ENCODE results near the gene SVEP1. TPM values are rescaled to one million over a fixed set of nuclear protein-coding genes. Genes with fewer than 3 reads are reported as not detected.
"Not testable (repeated sequence)": the region's sequence is repeated elsewhere in the genome, so short reads cannot be mapped to it uniquely, and the experiment has no call there.

Gene SVEP1
- total RNA-seq (2014; rRNA removed), result 1.0 and 1.3 TPM in 2 replicates
- 0.30 TPM for polyA plus RNA-seq (2012)

GRCh38 chr9:110579034-110579861 is at the start of gene SVEP1:
TSS of gene SVEP1 (minus strand) at chr9:110579741. CDS start at chr9:110579543, 198 bp downstream.
- DNase-seq (ENCODE audit: low read depth), result peak; percentile 42

DNA sequence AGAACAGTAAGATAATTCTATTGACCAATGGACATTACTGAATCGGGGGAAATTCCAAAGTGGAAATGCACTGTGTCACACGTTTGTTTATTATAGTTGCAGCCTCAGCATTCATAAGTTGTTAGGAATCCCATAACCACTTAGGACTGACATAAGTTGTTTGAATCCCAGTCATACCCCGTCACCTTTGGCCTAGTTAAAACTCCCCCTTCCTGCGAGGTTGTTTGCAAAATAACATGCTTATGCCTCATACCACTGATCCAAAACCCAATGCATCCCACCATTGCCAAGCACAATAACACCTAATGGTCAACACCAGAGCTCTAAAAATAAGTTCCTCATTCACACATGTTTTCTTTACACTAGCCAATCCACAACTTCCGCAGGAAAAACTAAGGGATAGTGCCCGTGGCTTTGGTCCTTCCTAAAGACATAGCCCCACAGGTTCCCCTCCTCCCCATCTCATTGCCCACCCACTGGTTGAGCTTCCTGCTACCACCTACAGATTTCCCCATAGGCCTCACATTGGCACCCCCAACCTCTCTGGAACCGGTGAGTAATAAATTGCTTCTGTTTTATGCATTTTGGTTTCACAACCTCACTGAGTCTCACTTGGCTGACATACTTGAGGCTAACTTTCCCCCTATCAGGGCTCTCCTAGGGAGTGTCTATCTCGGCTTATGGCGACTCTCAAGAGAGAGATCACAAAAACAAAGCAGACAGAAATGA is 46.7 kb upstream of the SVEP1 start:
- DNase-seq (ENCODE audit: low read depth), result peak; percentile 79

DNA sequence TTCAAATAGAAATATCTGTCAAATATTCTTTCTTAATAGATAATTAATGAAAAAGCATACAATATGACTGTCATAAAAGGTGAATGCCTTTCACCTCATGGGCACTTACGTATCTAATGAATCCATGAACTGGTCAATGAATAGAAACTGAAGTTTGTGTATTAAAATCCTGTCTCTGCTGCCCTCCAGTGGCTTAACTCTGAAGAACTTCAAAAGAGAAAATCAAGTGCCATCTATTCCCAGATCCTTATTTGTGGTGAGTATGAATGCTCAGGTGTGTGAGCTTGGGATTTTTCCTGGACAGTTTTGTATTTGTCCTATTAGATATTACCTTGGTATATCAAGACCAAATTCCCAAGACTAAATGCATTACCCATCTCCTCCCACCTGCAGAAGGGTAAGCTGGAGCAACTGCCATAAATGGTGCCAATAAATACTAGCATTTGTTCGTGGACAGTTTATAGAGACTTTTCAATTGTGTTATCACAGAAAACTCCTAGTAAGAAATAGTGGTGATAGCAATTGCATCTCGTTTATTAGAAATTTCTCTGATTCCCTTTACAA is 44.0 kb upstream of the SVEP1 start:
- peak; percentile 55 for DNase-seq (ENCODE audit: low read depth)

DNA sequence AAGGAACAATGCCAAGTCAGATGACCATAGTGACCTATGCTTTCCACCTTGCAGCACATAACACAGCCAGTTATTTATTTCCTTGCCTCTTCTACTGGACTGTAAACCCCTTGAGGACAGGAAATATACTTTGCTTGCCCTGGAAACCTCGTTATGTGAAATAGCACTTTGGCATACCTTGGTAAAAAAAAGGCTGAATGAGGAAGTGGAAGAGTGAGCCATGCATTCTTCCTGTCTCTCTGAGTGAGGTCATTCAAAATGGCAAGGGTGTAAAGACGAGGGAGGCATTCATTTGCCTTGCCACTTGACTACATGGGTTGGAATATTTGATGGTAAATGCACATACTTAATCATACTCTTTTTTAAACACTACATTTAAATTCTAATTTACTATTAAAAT is 42.8 kb upstream of the SVEP1 start:
- DNase-seq (ENCODE audit: low read depth), result no peak

GRCh38 chr9:110620726-110621125 is 41.2 kb upstream of the SVEP1 start:
- DNase-seq (ENCODE audit: low read depth), result no peak

GRCh38 chr9:110619831-110620230 is 40.3 kb upstream of the SVEP1 start:
- DNase-seq (ENCODE audit: low read depth), result no peak

DNA sequence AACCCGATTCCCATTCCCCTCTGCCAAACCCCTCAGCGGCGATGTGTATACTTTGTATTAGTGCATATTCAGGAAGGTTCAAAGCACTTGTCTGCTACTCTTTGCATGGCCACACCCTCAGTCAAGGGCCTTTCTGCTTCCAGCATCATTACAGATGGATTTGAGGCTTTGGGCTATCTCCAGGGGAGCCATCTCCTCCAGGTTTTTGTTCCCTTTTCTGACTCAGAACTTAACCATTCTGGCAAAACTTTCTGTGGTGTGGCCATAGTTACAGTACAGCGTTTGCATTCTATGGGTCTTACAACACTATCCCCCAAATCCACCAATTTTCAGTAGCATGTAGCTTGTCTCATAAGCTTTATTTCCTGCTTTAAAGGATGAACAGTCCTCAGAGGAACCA is 36.0 kb upstream of the SVEP1 start:
- peak; percentile 31 for DNase-seq (ENCODE audit: low read depth)

DNA sequence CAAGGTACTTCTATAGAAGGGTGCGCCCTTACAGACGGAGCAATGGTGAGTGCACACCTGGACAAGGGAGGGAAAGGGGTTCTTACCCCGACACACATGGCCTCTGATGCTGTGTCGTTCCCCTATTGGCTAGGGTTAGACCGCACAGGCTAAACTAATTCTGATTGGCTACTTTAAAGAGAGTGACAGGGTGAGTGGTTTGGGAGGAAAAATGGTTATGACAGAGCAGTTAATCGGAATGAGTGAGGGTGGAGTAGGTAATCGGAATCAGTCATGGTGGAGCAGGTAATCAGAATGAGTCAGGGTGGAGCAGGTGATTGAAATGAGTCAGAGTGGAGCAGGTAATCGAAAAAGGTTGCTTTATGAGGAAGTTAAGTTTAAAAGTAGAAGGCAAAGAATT is 35.0 kb upstream of the SVEP1 start:
- DNase-seq (ENCODE audit: low read depth), result not testable (repeated sequence)

GRCh38 chr9:110606179-110606790 is 26.7 kb upstream of the SVEP1 start:
- no peak for DNase-seq (ENCODE audit: low read depth)

DNA sequence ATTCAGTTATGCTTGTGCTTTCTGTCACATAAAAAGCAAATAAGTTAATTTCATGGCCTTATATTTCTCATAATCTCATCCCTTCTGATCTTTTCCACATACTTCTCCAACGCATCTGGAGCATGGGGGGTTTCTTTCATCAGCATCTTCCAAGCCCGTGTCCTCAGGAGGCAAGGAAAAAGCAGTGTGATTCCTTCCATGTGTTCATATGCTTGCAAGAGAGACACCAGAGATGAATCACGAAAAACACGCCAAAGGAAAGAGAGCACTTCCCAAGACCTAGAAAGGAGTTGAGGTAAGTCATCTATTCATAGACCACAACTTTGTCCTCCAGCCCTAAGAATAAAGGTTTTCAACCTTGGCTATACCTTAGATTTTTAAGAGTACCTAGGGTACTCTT is 26.0 kb upstream of the SVEP1 start:
- DNase-seq (ENCODE audit: low read depth), result no peak

- DNase-seq (ENCODE audit: low read depth), result no peak
Measured at GRCh38 chr9:110604171-110604601, 24.6 kb upstream of the SVEP1 start.

DNA sequence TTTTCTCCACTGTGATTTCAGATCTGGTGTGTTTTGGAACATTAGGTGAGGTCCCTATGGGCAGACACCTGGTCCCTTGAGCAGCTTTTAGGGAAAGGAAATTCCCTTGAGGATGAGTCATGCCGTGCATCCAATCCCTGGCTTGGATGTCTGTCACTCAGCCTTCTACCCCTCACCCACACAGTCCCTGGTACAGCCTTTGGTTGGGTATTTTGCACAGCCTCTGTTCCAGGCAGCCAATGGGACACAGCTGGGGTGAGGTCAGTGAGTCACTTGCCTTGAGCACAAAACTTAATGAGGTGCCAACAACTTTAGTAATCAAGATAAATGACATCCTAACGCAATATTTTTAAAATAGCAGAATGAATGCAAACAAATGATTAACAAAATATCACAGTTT is 22.7 kb upstream of the SVEP1 start:
- peak; percentile 32 for DNase-seq (ENCODE audit: low read depth)

GRCh38 chr9:110601098-110601497 is 21.6 kb upstream of the SVEP1 start:
- DNase-seq (ENCODE audit: low read depth), result no peak

DNA sequence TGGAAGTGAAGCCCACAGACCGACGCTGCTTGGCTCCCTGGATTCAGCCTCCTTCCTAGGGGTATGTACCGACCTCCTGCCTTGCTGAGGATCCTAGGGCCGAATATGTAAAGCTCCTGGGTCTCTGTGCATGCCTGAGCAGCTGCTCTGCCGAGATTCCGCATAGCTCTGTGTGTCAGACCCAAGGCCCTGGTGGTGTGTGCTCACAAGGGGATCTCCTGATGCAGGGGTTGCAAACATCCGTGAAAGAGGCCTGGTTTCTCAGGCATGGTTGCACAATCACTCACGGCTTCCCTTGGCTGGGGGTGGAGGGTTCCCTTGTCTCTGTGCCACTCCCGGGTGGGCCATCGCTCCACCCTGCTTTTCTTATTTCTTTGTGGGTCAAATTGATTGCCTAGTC is 19.9 kb upstream of the SVEP1 start:
- no peak for DNase-seq (ENCODE audit: low read depth)

DNA sequence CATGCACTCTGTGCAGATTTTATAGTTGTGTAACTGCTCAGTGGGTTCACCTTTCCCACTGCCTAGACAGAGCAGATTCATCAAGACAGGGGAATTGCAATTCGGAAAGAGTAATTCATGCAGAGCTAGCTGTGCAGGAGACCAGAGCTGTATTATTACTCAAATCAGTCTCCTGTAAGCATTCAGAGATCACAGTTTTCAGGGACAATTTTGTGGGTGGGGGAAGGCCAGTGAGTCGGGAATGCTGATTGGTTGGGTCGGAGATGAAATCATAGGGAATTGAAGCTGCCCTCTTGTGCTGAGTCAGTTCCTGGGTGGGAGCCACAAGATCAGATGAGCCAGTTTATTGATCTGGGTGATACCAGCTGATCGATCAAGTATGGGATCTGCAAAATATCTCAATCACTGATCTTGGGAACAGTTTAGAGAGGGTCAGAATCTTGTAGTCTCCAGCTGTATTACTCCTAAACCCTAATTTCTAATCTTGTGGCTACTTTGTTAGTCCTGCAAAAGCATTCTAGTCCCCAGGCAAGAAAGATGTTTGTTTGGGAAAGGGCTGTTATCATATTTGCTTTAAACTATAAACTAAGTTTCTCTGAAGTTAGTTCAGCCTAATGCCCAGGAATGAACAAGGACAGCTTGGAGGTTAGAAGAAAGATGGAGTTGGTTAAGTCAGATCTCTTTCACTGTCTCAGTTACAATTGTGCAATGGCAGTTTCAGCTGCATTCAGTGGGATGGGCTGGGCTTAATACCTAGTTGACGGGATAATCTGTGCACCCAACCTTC is 12.7 kb upstream of the SVEP1 start:
- no peak for DNase-seq (ENCODE audit: low read depth)

GRCh38 chr9:110591526-110591925 is 12.0 kb upstream of the SVEP1 start:
- DNase-seq (ENCODE audit: low read depth), result no peak

DNA sequence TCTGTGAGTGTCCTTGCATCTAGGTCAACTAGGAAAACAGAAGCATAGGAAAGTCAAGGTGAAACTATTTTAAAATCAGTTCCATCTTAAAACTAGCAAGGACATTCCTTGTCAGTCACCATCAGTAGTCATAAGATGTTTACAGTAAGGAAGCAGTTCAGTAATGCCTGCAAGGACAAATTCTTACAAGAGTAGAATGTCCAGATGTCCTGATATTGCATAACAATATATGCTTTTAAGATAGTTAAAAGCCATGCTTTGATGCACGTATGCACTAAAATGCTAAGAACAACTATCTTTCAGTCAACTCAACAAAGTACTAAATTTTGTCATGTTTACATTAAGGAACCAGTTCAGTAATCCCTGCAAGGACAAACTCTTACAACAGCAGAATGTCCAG is 11.3 kb upstream of the SVEP1 start:
- DNase-seq (ENCODE audit: low read depth), result no peak

- DNase-seq (ENCODE audit: low read depth), result no peak
Measured at GRCh38 chr9:110588296-110588695, 8.8 kb upstream of the SVEP1 start.

DNA sequence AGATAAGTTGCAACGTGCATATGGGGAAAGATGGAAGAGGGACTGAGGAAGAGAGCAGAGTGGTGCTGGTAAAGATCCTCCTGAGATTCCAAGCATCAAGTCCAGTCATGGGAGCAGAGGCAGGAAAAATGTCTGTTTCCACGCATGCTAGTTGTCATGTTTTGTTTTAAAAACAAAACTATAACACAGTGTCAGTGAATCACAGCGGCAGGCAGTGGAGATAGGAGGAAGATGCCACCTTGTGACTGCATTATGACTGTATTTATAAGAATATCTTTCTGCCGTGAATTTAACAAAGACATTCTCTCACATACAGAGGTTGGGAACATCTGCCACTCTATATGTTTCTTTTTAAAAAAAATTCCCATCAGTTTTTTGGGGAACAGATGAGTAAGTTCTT is 3.7 kb upstream of the SVEP1 start:
- peak; percentile 63 for DNase-seq (ENCODE audit: low read depth)

DNA sequence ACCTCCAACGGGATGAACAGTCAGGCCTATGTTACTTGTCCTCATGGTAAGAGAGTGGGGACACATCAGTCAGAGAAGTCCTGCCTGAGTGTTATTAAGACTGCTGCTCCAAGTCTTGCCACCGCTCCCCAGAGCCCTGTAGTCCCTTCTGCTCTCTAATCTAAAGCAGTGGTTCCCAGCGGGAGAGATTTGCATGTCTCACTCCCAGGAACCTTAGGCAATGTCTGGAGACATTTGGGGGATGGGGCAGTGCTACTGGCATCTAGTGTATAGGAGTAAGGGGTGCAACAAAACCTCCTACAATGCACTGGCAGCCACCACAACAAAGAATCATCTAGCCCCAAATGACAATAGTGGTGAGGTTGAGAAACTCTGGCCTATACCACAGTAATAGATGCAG is 2.6 kb upstream of the SVEP1 start:
- no peak for DNase-seq (ENCODE audit: low read depth)

DNA sequence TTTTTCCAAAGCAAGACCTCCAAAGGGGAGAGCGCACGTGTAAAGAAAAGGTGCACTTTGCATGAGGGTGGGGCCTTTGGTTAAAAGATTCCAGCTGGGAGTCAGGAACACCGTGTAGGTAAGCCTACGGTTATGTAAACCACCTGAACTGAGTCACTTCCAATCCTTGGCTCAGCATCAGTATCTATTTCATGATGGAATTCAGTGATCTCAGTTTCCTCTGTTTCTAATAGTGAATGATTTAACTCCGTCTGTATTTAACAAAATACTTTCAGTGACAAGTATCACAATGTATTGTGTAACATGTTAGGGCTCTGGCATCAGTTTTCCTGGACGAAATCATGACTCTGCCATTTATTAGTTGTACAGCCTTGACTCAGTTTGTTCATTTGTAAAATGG is 1.3 kb upstream of the SVEP1 start:
- no peak for DNase-seq (ENCODE audit: low read depth)
